Measurements from ENCODE around the gene RGS6.

The RGS6 gene

DNA sequence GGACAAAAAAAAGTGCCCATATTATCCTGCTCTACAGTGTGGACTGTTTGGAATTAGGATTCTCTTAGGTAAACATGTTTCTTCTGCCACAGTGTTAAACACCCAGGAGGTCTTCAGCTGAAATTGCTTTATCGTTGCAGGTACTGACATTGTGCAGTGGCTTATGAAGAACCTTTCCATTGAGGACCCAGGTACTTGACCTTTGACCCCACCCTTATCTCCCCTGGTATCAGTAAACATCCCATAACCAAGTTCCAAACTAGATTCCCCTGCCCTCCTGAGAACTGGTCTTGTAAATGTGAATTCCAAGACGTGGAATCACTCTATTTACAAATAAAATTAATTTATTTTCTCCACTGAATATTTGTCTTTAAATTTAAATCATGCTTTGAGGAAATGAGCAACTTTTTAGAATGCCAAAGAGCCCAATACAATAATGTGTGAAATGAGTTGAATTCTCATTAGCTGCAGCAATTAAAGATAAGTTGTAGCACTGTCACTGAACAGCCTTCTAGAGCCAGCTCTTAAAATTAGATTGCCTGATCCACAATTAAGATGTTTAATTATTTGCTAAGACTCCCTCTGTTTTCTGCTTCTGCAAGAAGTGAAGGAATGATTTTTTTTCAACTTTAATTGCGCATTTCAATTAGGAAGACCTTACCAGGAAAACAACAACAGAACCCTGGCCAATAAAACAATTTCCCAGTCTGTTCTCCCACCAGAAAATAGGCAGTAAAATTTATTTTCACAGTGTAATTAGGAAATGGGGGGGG, 522.3 kb downstream of the RGS6 start:
- no peak overlapping the region for H3K4me3 ChIP-seq (ENCODE audit: low read depth, low read length)
- TF ChIP-seq, protein P1, sequence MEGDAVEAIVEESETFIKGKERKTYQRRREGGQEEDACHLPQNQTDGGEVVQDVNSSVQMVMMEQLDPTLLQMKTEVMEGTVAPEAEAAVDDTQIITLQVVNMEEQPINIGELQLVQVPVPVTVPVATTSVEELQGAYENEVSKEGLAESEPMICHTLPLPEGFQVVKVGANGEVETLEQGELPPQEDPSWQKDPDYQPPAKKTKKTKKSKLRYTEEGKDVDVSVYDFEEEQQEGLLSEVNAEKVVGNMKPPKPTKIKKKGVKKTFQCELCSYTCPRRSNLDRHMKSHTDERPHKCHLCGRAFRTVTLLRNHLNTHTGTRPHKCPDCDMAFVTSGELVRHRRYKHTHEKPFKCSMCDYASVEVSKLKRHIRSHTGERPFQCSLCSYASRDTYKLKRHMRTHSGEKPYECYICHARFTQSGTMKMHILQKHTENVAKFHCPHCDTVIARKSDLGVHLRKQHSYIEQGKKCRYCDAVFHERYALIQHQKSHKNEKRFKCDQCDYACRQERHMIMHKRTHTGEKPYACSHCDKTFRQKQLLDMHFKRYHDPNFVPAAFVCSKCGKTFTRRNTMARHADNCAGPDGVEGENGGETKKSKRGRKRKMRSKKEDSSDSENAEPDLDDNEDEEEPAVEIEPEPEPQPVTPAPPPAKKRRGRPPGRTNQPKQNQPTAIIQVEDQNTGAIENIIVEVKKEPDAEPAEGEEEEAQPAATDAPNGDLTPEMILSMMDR (IDR thresholded peaks at IDR 0.05; ENCODE audit: low read depth, low read length, missing control alignments) = no peak
- no peak for DNase-seq (ENCODE audit: low read depth)

DNA sequence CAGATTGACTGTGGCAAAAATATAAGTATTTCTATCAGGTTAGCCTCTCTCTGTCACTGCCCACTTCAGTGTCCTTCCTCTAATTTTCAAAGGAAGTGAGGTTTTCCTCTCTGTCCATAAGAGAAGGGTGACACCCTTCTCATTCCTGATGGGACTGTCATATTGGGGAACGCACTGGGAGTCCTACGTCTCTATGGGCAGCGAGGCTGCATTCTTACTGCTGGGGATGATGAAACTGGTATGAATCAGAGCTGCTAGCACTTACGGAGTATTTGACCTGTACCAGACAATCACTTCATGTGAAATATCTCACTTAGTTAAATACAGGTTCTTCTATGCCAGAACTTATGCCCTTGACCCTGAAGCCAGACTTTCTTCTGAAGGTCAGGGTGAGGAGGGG, 525.4 kb downstream of the RGS6 start:
- no peak overlapping the region for H3K4me3 ChIP-seq (ENCODE audit: low read depth, low read length)
- DNase-seq (ENCODE audit: low read depth) = no peak
- TF ChIP-seq, protein P1 (IDR thresholded peaks at IDR 0.05; ENCODE audit: low read depth, low read length, missing control alignments) = no peak

DNA sequence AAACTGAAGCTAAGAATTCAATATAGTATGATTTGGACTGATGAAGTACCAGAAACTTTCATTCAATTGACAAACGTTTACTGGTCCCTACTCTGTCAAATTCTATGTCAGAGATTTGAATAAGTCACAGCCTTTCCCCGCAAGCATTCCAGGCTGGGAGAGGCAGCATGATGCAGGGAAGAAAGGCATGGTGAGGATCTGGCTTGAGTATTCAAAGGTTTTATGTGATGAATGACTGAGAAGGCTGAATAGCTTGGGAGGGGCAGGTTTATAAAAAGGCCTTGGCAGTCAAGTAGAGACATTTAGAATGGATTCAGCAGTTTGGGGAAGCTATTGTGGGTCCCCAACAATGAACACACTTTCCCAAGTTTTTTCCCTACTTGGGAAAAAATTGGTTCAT, 529.8 kb downstream of the RGS6 start:
- DNase-seq (ENCODE audit: low read depth) = no peak
- TF ChIP-seq, protein P1 (IDR thresholded peaks at IDR 0.05; ENCODE audit: low read depth, low read length, missing control alignments) = no peak
- H3K4me3 ChIP-seq (ENCODE audit: low read depth, low read length) = no peak overlapping the region

DNA sequence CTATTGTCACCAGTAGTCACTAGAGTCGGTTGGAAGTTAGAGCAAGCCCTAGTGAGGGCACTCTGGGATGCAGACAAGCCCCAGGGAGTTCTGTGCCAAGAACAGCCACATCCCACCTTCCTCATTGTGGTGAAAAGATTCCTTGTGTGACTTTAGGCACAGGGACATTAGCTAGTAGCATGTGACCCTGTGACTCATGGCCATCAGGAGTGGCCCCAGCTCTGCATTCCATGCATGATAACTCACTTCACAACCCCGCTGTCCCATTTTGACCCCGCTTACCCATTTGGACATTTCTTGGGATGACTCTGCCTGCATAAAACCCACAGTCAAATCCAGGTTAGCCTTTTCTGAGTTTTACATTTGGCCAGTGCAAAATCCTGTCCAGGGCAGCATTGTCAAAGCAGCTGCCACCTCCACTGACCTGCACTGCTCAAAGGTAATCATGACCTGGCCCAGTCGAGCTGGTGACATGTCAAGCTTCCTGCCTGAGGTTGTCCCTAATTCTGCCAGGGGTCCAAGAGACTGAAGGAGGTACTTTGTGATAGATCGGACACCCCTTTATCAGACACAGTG, 531.1 kb downstream of the RGS6 start:
- DNase-seq (ENCODE audit: low read depth) = no peak
- TF ChIP-seq, protein P1 (IDR thresholded peaks at IDR 0.05; ENCODE audit: low read depth, low read length, missing control alignments) = no peak
- H3K4me3 ChIP-seq (ENCODE audit: low read depth, low read length) = no peak overlapping the region

DNA sequence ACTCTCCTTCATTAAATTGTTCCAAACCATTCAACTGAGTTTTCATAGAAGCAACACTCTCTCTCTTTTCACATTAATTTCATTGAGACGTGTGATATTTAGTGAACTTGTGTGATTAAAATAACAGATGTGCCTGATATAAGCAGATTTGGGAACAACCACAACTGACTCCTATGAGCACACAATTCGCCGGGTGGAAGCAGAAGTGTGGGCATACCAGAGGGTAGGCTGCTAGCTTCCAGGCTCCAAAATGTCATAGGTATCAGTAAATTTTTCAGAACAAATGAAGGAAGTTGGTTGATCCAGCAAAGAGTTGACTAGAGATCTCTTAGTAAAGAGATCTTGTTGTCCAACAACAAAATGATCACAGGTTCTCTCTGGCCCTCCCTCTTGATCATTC, 532.0 kb downstream of the RGS6 start:
- no peak for DNase-seq (ENCODE audit: low read depth)
- H3K4me3 ChIP-seq (ENCODE audit: low read depth, low read length) = no peak overlapping the region
- TF ChIP-seq, protein P1 (IDR thresholded peaks at IDR 0.05; ENCODE audit: low read depth, low read length, missing control alignments) = no peak

DNA sequence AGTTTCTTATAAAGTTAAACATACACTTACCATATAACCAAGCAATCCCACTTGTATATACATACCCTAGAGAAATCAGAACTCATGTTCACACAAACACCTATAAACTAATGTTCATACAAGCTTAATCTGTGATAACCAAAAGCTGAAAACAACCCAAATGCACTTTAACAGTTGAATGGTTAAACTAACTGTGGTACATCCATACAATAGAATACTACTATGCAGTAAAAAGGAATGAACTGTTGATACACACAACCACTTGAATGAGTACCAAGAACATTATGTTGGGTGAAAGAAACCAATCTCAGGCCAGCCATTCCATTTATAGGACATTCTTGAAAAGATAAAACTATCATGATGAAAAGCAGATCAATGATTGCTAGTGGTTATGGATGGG, 534.1 kb downstream of the RGS6 start:
- TF ChIP-seq, protein P1 (IDR thresholded peaks at IDR 0.05; ENCODE audit: low read depth, low read length, missing control alignments) = no peak
- no peak overlapping the region for H3K4me3 ChIP-seq (ENCODE audit: low read depth, low read length)
- DNase-seq (ENCODE audit: low read depth) = no peak

DNA sequence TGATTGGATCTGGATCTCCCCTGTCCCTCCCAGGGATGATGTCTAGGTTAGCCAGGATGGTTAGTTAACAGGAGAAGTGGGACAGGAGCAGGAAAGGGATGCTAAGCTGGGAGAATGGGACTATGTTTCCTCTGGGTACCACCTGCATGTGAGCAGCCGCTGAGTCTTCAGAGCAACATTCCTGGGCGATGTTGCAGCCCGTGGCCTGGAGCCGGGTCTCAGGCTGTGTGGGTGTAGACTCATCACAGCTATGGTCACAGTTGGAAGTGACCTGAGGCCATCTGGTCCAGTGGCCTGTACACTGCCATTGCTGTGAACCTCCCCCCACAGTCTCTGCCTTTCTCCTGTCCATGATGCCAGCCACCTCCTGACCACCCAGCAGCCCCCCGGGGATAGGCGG, 539.1 kb downstream of the RGS6 start:
- TF ChIP-seq, protein P1 (IDR thresholded peaks at IDR 0.05; ENCODE audit: low read depth, low read length, missing control alignments) = no peak
- H3K4me3 ChIP-seq (ENCODE audit: low read depth, low read length) = no peak overlapping the region
- no peak for DNase-seq (ENCODE audit: low read depth)

Measured in GM12864 (cell line).